CD1c-positive myeloid dendritic cell (primary cell): Measurements from ENCODE around the gene SLC25A42.
"Not testable (repeated sequence)": the region's sequence is repeated elsewhere in the genome, so short reads cannot be mapped to it uniquely, and the experiment has no call there.

Experiments
- DNase-seq: peaks from one replicate; pipeline ENCODE4 v3.0.0-alpha.2; 2016; ENCODE audit errors: extremely low spot score

The SLC25A42 gene

GRCh38 chr19:19068659-19069654 lies 5.2 kb downstream of the SLC25A42 start:
- DNase-seq = no peak

- no peak for DNase-seq
Measured at GRCh38 chr19:19071897-19072296, 8.1 kb downstream of the SLC25A42 start.

GRCh38 chr19:19074196-19074882 lies 10.5 kb downstream of the SLC25A42 start:
- no peak for DNase-seq

GRCh38 chr19:19075126-19075525 lies 11.3 kb downstream of the SLC25A42 start:
- DNase-seq = no peak

GRCh38 chr19:19076476-19076875 lies 12.7 kb downstream of the SLC25A42 start:
- DNase-seq = no peak

- DNase-seq = no peak
Measured at GRCh38 chr19:19077103-19077502, 13.3 kb downstream of the SLC25A42 start.

- no peak for DNase-seq
Measured at GRCh38 chr19:19078801-19079200, 15.0 kb downstream of the SLC25A42 start.

GRCh38 chr19:19079571-19079970 lies 15.8 kb downstream of the SLC25A42 start:
- no peak for DNase-seq

- DNase-seq = no peak
Measured at GRCh38 chr19:19081642-19082151, 17.9 kb downstream of the SLC25A42 start.

GRCh38 chr19:19083413-19084178 lies 19.8 kb downstream of the SLC25A42 start:
- DNase-seq = no peak

- DNase-seq = no peak
Measured at GRCh38 chr19:19087676-19088075, 23.9 kb downstream of the SLC25A42 start.

GRCh38 chr19:19094513-19094912 lies 30.7 kb downstream of the SLC25A42 start:
- no peak for DNase-seq

GRCh38 chr19:19095691-19096090 lies 31.9 kb downstream of the SLC25A42 start:
- DNase-seq = no peak

- no peak for DNase-seq
Measured at GRCh38 chr19:19096641-19097627, 33.1 kb downstream of the SLC25A42 start.

- no peak for DNase-seq
Measured at GRCh38 chr19:19098084-19098702, 34.4 kb downstream of the SLC25A42 start.

- no peak for DNase-seq
Measured at GRCh38 chr19:19098703-19099632, 35.2 kb downstream of the SLC25A42 start.

GRCh38 chr19:19101540-19101939 lies 37.7 kb downstream of the SLC25A42 start:
- no peak for DNase-seq

GRCh38 chr19:19102566-19102965 lies 38.8 kb downstream of the SLC25A42 start:
- DNase-seq = not testable (repeated sequence)

GRCh38 chr19:19103167-19103566 lies 39.4 kb downstream of the SLC25A42 start:
- no peak for DNase-seq
